ENCODE data around the gene CCNT1.

Gene CCNT1

GRCh38 chr12:48640854-48641253, 75.7 kb downstream of the CCNT1 start:
- no peak for DNase-seq (ENCODE audit: low spot score)

GRCh38 chr12:48640428-48640827, 76.1 kb downstream of the CCNT1 start:
- DNase-seq (ENCODE audit: low spot score), result no peak

Measured in NAMALWA (cell line).